Activated naive CD8-positive, alpha-beta T cell treated with anti-CD3 and anti-CD28 coated beads for 36 hours (primary cell): ENCODE results near the gene CIZ1. TPM values are rescaled to one million over a fixed set of nuclear protein-coding genes. Genes with fewer than 3 reads are reported as not detected.

Experiments used
- DNase-seq: peaks from one replicate; pipeline ENCODE4 v3.0.0; 2021
- H3K27ac Mint-ChIP-seq: one replicate; pipeline ENCODE4 v1.8.0; 2022; ENCODE audit warnings: mild to moderate bottlenecking, moderate library complexity, mixed read lengths
- H3K27me3 Mint-ChIP-seq: one replicate; pipeline ENCODE4 v1.8.0; 2022; ENCODE audit warnings: mild to moderate bottlenecking, mixed read lengths
- H3K36me3 Mint-ChIP-seq: one replicate; pipeline ENCODE4 v1.8.0; 2021; ENCODE audit warnings: mild to moderate bottlenecking, mixed read lengths
- H3K4me1 Mint-ChIP-seq: one replicate; pipeline ENCODE4 v1.8.0; 2021; ENCODE audit warnings: mixed read lengths
- H3K4me3 Mint-ChIP-seq: one replicate; pipeline ENCODE4 v1.8.0; 2022; ENCODE audit warnings: mild to moderate bottlenecking, moderate library complexity, mixed read lengths
- H3K9me3 Mint-ChIP-seq: one replicate; pipeline ENCODE4 v1.8.0; 2022; ENCODE audit warnings: mixed read lengths
- total RNA-seq, 2 experiments: library from RNA; stranded (reverse); gene quantifications; one replicate each; pipeline ENCODE4 v1.2.3, GENCODE V29; 2021

CIZ1 gene
- total RNA-seq, 2 experiments from 2014 or later, result 86.8 to 91.3 TPM

DNA sequence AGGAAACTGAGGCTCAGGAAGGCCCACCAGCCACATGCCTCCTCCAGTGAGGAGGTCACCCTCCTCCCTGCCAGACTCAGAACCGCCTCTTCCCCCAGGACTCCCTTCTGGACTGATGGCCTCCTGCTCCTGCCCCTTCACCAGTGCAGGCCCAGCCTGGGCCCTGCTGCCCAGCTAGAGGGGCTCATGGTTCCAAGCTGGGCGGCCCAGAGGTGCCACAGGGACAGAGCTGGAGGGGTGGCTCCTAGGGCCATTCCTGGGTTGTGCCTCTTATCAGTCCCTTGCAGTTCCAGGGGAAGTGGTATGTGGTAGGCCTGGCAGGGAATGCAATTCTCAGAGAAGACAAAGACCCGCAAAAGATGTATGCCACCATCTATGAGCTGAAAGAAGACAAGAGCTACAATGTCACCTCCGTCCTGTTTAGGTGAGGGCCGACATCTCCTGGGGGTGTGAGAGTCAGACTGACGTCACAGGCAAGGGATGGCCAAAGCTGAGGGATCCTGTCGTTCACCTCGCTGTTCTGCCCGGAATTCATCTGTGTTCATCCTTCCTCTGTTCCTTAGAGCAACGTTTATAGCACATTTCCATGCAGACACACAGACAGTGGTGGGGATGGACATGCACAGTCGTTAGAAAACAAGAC is 41.3 kb downstream of the CIZ1 start:
- no peaks in the 10 kb centered on the region for H3K9me3 Mint-ChIP-seq
- no peaks in the 10 kb centered on the region for H3K4me1 Mint-ChIP-seq
- H3K36me3 Mint-ChIP-seq, result no peaks in the 10 kb centered on the region
- DNase-seq, result no peak
- H3K4me3 Mint-ChIP-seq, result no peak overlapping the region
- H3K27ac Mint-ChIP-seq, result no peak overlapping the region
- no peaks in the 10 kb centered on the region for H3K27me3 Mint-ChIP-seq

DNA sequence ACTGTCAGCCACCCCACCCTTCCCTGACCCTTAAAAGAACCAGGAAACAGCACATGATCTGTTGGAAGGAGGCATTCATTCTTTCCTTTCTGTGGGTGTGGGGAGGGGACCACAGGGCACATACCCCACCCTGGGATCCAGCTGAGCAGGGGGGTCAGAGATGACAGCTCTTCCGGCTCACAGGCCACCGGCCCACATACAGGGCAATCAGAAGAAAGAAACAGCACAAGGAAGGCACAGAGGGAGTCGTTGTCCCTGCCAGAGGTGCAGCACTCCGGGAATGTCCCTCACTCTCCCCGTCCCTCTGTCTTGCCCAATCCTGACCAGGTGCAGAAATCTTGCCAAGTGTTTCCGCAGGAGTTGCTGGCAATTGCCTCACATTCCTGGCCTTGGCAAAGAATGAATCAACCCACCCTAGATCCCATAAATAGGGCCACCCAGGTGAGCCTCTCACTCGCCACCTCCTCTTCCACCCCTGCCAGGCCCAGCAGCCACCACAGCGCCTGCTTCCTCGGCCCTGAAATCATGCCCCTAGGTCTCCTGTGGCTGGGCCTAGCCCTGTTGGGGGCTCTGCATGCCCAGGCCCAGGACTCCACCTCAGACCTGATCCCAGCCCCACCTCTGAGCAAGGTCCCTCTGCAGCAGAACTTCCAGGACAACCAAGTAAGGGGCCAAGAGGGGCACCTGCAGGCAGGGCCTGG is 42.2 kb downstream of the CIZ1 start, which contains the start of gene LCN2:
LCN2 (plus strand) TSS at position 453 of the 701 bp plus-strand sequence; CDS start at position 526, 73 bp downstream.
- no peaks in the 10 kb centered on the region for H3K9me3 Mint-ChIP-seq
- H3K4me1 Mint-ChIP-seq, result no peaks in the 10 kb centered on the region
- no peaks in the 10 kb centered on the region for H3K27me3 Mint-ChIP-seq
- H3K36me3 Mint-ChIP-seq, result no peaks in the 10 kb centered on the region
- DNase-seq, result no peak
- H3K27ac Mint-ChIP-seq, result no peak within 1 kb of the TSS
- H3K4me3 Mint-ChIP-seq, result no peak within 1 kb of the TSS

DNA sequence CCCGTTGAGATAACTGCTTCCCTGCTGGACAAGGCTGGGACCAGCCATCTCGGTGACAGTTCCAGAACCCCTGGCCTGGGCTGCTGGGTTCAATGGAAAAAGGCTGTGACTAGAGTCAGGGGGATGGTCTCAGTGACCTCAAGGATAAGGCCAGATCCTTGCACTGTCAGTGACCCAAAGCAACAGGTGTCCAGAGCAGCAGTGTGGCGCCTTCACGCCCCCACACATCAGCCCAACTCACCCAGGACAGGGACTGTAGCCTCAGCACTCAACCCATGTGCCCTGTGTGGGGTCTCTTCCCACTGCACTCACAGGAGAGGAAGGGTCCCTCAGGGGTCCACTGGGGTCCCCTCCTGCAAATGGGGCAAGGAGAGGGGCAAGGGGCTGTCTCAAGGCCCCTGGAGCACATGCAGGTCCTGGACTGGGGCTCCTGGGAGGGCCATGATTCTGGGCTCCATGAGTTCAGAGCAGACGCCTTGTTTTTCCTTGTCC is 42.8 kb downstream of the CIZ1 start:
- no peaks in the 10 kb centered on the region for H3K27me3 Mint-ChIP-seq
- H3K36me3 Mint-ChIP-seq, result no peaks in the 10 kb centered on the region
- DNase-seq, result no peak
- H3K9me3 Mint-ChIP-seq, result no peaks in the 10 kb centered on the region
- H3K4me1 Mint-ChIP-seq, result no peaks in the 10 kb centered on the region
- H3K27ac Mint-ChIP-seq, result no peak overlapping the region
- H3K4me3 Mint-ChIP-seq, result no peak overlapping the region

DNA sequence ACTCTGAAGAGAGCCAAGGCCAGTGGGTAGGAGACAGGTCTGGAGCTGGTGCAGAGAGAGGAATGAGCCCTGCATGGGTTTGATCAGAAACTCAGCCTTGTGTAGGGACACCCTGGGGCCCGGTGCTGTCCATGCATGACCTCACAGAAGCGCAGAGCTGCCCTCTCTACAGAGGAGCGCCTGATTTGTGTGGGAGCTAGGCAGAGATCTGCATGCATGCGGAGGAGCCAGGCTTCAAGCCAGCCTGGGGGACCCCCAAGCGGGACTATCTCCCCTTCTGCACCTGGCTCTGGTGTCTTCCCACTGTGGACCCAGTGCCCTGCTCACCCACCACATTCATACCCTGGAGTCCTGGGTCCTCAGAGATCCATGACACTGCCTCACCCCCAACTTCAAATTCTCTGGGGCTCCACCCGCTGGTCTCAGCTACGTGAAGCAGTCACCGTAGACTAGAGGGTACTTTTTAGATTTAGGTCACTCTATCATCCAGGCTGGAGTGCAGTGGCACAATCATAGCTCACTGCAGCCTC is 44.7 kb downstream of the CIZ1 start:
- Mint-ChIP-seq H3K9me3 (no peaks in the 10 kb centered on the region), H3K4me3 (no peak overlapping the region), H3K27ac (no peak overlapping the region)

DNA sequence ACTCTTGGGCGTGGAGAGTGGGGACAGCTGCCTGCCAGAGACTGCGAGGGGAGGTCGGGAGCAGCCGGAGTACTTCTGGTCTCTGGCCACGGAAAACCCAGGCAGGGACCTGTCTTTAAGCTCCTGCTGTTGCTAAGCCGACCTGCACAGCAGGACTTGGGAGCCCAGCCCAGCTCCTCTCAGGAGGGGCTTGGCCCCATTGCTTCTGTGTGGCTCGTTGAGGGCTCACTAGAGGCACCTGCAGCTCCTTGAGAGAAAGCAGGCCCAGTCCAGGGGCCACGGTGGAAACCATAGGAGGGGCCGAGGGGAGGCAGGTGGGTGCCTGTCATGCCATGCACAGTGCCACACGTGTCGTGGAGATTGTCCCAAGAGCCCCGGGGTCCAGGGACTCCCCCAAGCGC is 45.4 kb downstream of the CIZ1 start:
- no peaks in the 10 kb centered on the region for H3K36me3 Mint-ChIP-seq
- no peaks in the 10 kb centered on the region for H3K9me3 Mint-ChIP-seq
- H3K27me3 Mint-ChIP-seq, result no peaks in the 10 kb centered on the region
- no peak for DNase-seq
- H3K4me3 Mint-ChIP-seq, result no peak overlapping the region
- H3K27ac Mint-ChIP-seq, result no peak overlapping the region
- peaks cover 6% of the 10 kb centered on the region for H3K4me1 Mint-ChIP-seq

More for the DNA sequence above, 44.7 kb downstream of the CIZ1 start:
- Mint-ChIP-seq H3K27me3 (no peaks in the 10 kb centered on the region), H3K4me1 (peaks cover 6% of the 10 kb centered on the region), H3K36me3 (no peaks in the 10 kb centered on the region)
- DNase-seq, result no peak

DNA sequence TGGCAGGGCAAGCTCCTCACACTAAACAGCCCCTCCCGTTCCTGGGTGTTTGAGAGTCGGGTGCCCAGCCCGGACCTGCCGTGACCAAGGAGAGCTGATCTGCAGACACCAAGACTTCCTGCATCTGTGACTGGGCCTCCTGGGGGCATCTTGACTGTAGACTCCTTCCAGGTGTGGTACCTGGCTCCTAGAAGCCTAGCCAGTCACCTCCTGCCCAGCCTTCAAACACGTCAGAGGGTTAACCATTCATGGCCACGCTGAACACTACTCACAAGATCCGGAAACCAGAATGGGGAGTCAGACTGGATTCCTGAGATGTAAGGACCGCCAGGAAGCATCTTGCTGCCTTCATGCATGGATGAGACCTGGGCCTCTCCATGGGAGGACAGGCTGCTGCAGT is 45.8 kb downstream of the CIZ1 start:
- no peaks in the 10 kb centered on the region for H3K27me3 Mint-ChIP-seq
- peaks cover 6% of the 10 kb centered on the region for H3K4me1 Mint-ChIP-seq
- H3K36me3 Mint-ChIP-seq, result no peaks in the 10 kb centered on the region
- no peak overlapping the region for H3K27ac Mint-ChIP-seq
- H3K4me3 Mint-ChIP-seq, result no peak overlapping the region
- H3K9me3 Mint-ChIP-seq, result no peaks in the 10 kb centered on the region
- no peak for DNase-seq

DNA sequence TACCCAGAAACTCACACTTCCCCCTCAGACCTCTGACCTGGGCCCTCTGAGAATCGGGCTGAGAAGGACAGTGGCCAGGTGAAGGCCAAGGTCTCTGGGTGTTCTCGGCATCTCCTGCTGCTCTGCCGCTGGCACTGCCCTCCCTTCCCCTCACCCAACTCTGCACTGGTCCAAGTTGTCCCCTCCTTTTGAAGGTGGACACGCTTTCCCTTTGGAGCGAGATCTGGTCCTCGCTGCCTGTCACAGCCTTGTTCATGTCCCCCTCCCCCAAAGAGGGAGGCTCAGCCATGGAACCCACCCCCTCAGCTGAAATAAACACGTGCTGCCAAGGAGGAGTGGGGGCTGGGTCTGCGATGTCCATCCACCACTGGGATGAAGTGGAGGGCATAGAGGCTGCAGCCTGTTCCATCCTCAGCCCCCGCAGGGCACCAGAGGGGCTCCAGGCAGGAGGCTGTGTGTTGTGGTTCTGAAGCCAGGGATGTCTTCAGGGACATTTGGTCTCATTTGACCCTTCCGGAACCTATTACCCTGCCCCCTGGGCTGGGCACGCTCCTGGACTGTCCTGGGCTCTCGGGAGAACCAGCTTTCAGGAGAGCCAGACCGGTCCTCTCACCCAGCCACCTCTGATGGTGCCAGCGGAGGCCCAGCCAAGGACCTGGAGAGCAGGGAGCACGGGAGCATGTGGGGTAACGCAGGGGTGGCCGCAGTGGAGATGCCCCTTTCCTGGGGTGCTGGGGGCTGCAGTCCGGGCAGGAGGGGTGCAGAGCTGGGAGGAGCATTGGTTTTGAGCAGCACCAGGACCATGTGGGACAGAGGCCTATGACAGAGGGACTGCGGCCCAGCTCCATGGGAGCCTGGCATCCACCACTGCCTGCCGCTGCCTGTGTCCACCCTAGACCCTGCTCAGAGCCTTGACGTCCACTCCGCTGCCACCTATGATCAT is 46.9 kb downstream of the CIZ1 start:
- no peak overlapping the region for H3K27ac Mint-ChIP-seq
- no peak for DNase-seq
- peaks cover 6% of the 10 kb centered on the region for H3K4me1 Mint-ChIP-seq
- no peak overlapping the region for H3K4me3 Mint-ChIP-seq
- H3K36me3 Mint-ChIP-seq, result no peaks in the 10 kb centered on the region
- H3K27me3 Mint-ChIP-seq, result no peaks in the 10 kb centered on the region
- H3K9me3 Mint-ChIP-seq, result no peaks in the 10 kb centered on the region

DNA sequence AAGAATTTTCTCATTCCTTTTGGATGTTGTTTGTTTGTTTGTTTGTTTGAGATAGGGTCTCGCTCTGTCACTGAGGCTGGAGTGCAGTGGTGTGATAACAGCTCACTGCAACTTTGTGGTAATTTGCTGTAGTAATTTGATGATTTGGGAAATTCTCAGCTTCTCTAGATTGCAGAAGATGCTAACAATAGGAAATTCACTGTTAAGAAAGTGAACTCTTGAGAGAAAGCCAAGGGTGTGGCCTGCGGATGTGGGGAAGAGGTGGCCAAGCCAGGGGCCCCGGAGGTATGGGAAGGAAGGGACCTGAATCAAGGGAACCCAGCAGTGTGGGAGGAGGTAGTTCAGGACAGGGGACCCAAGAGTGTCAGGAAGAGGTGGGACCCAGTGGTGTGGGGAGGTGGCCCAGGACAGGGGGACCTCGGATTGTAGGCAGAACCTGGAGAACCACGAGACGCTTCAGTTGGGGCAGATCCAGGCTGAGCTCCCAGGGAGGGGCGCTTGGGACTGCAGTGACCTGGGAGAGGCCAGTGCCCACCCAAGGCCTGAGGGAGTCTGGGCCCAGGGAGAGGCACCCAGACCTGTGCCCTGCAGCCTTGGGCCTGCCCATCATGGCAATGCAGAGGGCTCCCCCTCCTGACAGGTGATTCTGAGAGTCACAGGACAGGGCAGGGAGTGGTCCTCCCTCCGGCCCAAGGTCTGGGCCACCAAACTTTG is 47.7 kb downstream of the CIZ1 start:
- no peak overlapping the region for H3K27ac Mint-ChIP-seq
- no peak for DNase-seq
- H3K9me3 Mint-ChIP-seq, result no peaks in the 10 kb centered on the region
- H3K27me3 Mint-ChIP-seq, result no peaks in the 10 kb centered on the region
- no peaks in the 10 kb centered on the region for H3K36me3 Mint-ChIP-seq
- H3K4me3 Mint-ChIP-seq, result no peak overlapping the region
- peaks cover 6% of the 10 kb centered on the region for H3K4me1 Mint-ChIP-seq

DNA sequence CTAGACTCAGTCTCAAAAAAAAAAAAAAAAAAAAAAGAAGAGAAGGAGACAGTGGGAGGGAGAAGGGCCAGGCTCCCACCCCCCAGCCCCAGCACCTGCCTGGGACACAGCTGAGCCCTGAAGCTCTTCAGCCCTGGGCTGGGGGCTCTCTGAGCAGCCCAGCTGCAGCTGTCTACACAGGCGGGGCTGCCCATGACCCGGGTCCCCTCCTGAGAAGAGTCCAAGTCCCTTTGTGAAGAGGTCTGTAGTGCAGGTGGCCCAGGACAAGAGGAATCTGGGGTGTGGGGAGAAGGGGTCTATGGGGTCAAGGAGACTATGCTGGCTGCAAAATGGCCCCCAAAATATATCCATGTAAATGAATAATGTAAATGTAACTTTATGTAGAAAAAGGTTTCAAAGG is 48.8 kb downstream of the CIZ1 start:
- H3K9me3 Mint-ChIP-seq, result no peaks in the 10 kb centered on the region
- H3K27ac Mint-ChIP-seq, result no peak overlapping the region
- H3K36me3 Mint-ChIP-seq, result no peaks in the 10 kb centered on the region
- DNase-seq, result no peak
- H3K27me3 Mint-ChIP-seq, result no peaks in the 10 kb centered on the region
- peaks cover 6% of the 10 kb centered on the region for H3K4me1 Mint-ChIP-seq
- no peak overlapping the region for H3K4me3 Mint-ChIP-seq

DNA sequence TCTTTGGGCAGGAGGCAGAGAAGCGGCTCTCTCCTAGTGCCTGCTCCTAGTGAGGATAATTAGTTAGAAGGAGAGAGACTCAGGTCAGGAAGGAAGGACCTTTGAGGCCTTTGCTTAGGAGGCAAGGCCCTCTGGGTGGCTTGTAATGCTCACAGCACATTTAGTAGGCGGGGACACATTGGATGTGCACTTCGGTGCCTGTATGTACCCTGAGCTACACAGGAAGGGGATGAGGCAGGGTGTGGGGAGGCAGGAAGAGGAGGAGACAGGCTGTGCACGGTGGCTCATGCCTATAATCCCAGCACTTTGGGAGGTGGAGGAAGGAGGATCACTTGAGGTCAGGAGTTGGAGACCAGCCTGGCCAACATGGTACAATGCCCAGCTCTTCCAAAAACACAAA is 49.3 kb downstream of the CIZ1 start:
- no peak overlapping the region for H3K4me3 Mint-ChIP-seq
- H3K9me3 Mint-ChIP-seq, result no peaks in the 10 kb centered on the region
- no peak for DNase-seq
- H3K4me1 Mint-ChIP-seq, result peaks cover 6% of the 10 kb centered on the region
- H3K27me3 Mint-ChIP-seq, result no peaks in the 10 kb centered on the region
- no peak overlapping the region for H3K27ac Mint-ChIP-seq
- H3K36me3 Mint-ChIP-seq, result no peaks in the 10 kb centered on the region

DNA sequence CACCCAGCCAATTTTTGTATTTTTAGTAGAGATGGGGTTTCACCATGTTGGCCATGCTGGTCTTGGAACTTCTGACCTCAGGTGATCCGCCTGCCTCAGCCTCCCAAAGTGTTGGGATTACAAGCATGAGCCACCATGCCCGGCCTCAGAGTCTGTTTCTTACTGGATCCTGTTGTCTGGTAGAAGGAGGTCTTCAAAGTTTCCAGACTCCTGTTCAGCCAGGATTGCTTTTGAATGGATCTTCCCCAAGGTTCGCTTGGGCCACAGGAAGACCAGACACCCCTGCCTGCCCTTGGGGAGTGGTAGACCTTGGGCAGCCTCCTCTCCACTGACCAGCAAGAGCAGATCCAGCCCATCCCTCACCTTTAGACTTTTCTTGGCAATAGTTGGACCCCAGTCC is 49.8 kb downstream of the CIZ1 start:
- H3K4me3 Mint-ChIP-seq, result no peak overlapping the region
- H3K9me3 Mint-ChIP-seq, result no peaks in the 10 kb centered on the region
- no peak overlapping the region for H3K27ac Mint-ChIP-seq
- DNase-seq, result no peak
- H3K27me3 Mint-ChIP-seq, result no peaks in the 10 kb centered on the region
- peaks cover 6% of the 10 kb centered on the region for H3K4me1 Mint-ChIP-seq
- no peaks in the 10 kb centered on the region for H3K36me3 Mint-ChIP-seq

DNA sequence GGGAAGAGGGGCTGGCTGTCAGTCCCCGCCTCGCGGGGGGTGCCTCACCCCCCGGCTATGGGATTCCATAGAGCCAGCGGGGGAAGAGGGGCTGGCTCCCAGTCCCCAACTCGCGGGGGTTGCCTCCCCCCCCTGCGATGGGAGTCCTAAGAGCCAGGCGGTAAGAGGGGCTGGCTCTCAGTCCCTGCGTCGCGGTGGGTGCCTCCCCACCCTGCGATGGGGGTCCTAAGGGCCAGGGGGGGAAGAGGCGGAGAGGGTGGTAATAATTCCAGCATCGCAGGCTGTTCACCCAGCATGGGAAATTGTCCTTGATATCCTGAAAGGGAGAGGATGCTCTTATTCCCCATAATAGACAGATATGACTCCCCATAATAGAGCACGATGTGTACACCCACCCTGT is 51.8 kb downstream of the CIZ1 start:
- H3K27ac Mint-ChIP-seq, result no peak overlapping the region
- no peak for DNase-seq
- no peaks in the 10 kb centered on the region for H3K27me3 Mint-ChIP-seq
- no peaks in the 10 kb centered on the region for H3K36me3 Mint-ChIP-seq
- no peaks in the 10 kb centered on the region for H3K9me3 Mint-ChIP-seq
- H3K4me3 Mint-ChIP-seq, result no peak overlapping the region
- H3K4me1 Mint-ChIP-seq, result peaks cover 6% of the 10 kb centered on the region

DNA sequence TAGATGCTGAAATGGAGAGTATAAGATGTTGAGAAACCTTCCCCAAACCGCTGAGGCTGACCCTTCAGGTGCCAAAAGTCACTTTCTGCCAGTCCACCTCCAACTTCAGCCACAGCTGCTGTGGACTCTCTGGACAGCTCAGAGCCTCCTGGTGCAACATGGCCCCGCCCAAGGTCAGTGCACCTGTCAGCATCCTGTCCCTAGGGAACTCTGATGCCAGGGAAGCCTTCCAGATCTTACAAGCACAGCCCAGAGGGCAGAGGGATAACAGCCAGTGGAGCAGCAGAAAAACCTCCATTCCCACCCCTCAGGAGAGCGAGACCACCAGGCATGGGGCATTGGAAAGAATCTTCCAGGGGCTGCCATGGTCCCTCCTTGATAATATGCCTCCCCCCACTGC is 53.4 kb downstream of the CIZ1 start:
- Mint-ChIP-seq H3K36me3 (no peaks in the 10 kb centered on the region), H3K27me3 (peaks cover 1% of the 10 kb centered on the region), H3K4me3 (no peak overlapping the region), H3K27ac (no peak overlapping the region), H3K4me1 (peaks cover 9% of the 10 kb centered on the region), H3K9me3 (no peaks in the 10 kb centered on the region)
- DNase-seq, result no peak
